Adrenal gland (tissue), 5 donors: ENCODE measurements around the gene CCDC152.

Experiments used
- CTCF ChIP-seq, 6 experiments: fragments of 450-650 bp in 4 of 6; fragments of 200-600 bp in 2 of 6; sonication (generic) in 1 of 6; IDR thresholded peaks; 1 replicate in 5 of 6; 2 replicates in 1 of 6; pipeline versions ENCODE4 v1.5.1 to v1.8.0; 2016 to 2021; ENCODE audit warnings: antibody characterized with exemption in 6 of 6, mild to moderate bottlenecking in 2 of 6, moderate library complexity in 1 of 6
- POLR2A ChIP-seq, 2 donors: fragments of 450-650 bp; IDR thresholded peaks; one replicate each; pipeline ENCODE4 v1.6.1; 2017; ENCODE audit warnings: antibody characterized with exemption in 2 of 2, mild to moderate bottlenecking in 2 of 2, moderate library complexity in 1 of 2
- donor health status: DM: no; HTN: no; CAD: no.

- TF ChIP-seq CTCF (IDR thresholded peaks at IDR 0.05) (no peak), POLR2A (IDR thresholded peaks at IDR 0.05) (no peak)
Measured at GRCh38 chr5:42840842-42841567, 84.4 kb downstream of the CCDC152 start.
